ENCODE data around the gene NXPE4.

Gene NXPE4

DNA sequence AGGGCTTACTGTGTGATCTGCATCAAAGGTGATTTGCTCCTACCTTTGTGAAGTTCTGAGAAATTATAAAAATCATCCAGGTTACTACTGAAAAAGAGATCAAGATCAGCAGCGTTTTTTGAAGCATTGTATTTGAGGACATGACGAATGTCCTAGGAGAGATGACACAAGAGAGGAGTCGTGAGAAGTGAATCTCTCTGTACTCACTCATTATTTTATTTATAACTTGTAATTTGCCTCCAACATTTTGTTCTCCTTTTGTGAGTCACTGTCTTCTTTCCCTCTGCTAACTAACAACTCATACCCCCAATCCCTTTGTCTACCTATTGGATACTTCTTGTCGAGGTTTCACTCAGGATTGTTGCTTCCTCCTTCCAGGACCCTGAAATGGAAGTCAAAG lies 44.5 kb downstream of the NXPE4 start:
- H3K4me1 ChIP-seq: peaks cover 6% of the 10 kb centered on the region
- no peak overlapping the region for H2AFZ ChIP-seq
- no peak overlapping the region for H3K4me2 ChIP-seq (ENCODE audit: low read length)
- no peaks in the 10 kb centered on the region for H3K36me3 ChIP-seq (ENCODE audit: control insufficient read depth, insufficient read depth, low read length)
- no peak overlapping the region for H3K27ac ChIP-seq
- no peaks in the 10 kb centered on the region for H3K27me3 ChIP-seq (ENCODE audit: control insufficient read depth, insufficient read depth, low read length)
- no peaks in the 10 kb centered on the region for H3K9me3 ChIP-seq (ENCODE audit: control insufficient read depth, low read length)
- H3K4me3 ChIP-seq (ENCODE audit: low read depth, low read length): no peak overlapping the region
- TF ChIP-seq, protein P1, sequence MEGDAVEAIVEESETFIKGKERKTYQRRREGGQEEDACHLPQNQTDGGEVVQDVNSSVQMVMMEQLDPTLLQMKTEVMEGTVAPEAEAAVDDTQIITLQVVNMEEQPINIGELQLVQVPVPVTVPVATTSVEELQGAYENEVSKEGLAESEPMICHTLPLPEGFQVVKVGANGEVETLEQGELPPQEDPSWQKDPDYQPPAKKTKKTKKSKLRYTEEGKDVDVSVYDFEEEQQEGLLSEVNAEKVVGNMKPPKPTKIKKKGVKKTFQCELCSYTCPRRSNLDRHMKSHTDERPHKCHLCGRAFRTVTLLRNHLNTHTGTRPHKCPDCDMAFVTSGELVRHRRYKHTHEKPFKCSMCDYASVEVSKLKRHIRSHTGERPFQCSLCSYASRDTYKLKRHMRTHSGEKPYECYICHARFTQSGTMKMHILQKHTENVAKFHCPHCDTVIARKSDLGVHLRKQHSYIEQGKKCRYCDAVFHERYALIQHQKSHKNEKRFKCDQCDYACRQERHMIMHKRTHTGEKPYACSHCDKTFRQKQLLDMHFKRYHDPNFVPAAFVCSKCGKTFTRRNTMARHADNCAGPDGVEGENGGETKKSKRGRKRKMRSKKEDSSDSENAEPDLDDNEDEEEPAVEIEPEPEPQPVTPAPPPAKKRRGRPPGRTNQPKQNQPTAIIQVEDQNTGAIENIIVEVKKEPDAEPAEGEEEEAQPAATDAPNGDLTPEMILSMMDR (IDR thresholded peaks at IDR 0.05): no peak
- H3K79me2 ChIP-seq: no peaks in the 10 kb centered on the region
- no peak overlapping the region for H3K9ac ChIP-seq

DNA sequence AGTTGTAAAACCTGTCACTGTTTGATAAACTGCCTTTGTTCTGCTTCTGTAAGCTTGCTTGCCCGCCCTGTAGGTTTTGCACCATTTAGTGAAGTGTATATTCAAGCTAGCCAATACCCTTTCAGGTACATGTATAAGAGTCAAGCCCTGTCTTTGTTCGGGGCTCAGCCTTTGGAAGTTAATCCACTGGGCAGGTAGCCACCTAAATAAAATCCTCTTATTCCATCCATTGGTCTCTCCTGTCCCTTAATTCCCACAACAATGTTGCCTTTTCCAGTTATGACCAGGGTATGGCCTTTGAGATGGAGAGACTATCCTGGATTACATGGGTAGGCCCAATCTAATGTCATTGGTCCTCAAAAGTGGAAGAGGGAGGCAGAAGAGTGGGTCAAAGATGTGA lies 69.9 kb downstream of the NXPE4 start:
- Histone ChIP-seq H2AFZ (no peak overlapping the region), H3K36me3 (ENCODE audit: control insufficient read depth, insufficient read depth, low read length) (no peaks in the 10 kb centered on the region), H3K27me3 (ENCODE audit: control insufficient read depth, insufficient read depth, low read length) (no peaks in the 10 kb centered on the region), H3K27ac (no peak overlapping the region), H3K4me3 (ENCODE audit: low read depth, low read length) (no peak overlapping the region), H3K4me1 (no peaks in the 10 kb centered on the region), H3K9ac (no peak overlapping the region), H3K79me2 (no peaks in the 10 kb centered on the region), H3K9me3 (ENCODE audit: control insufficient read depth, low read length) (no peaks in the 10 kb centered on the region), H3K4me2 (ENCODE audit: low read length) (no peak overlapping the region)
- TF ChIP-seq, protein P1 (IDR thresholded peaks at IDR 0.05): no peak

DNA sequence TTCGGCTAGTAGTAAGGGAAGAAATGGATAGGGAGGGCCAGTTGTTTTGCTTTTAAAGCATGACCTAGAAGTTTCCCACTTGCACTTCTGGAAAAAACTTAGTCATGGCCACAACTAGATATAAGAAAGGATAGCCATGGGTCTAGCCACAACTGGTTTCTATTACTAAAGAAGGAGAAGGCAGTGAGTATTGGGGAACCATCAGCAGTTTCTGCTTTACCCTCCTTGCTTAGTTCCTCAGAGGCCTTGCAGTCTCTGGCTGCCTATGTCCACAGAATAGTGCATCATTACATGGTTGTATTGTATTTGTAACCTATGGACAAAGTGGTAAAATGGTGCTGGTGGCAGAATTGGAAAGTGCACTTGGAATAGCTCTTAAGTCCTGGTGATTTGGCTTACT lies 71.5 kb downstream of the NXPE4 start:
- H2AFZ ChIP-seq: no peak overlapping the region
- no peaks in the 10 kb centered on the region for H3K79me2 ChIP-seq
- TF ChIP-seq, protein P1 (IDR thresholded peaks at IDR 0.05): no peak
- H3K9me3 ChIP-seq (ENCODE audit: control insufficient read depth, low read length): no peaks in the 10 kb centered on the region
- H3K4me1 ChIP-seq: no peaks in the 10 kb centered on the region
- H3K4me3 ChIP-seq (ENCODE audit: low read depth, low read length): no peak overlapping the region
- no peak overlapping the region for H3K4me2 ChIP-seq (ENCODE audit: low read length)
- no peak overlapping the region for H3K9ac ChIP-seq
- H3K27me3 ChIP-seq (ENCODE audit: control insufficient read depth, insufficient read depth, low read length): no peaks in the 10 kb centered on the region
- H3K36me3 ChIP-seq (ENCODE audit: control insufficient read depth, insufficient read depth, low read length): no peaks in the 10 kb centered on the region
- H3K27ac ChIP-seq: no peak overlapping the region

DNA sequence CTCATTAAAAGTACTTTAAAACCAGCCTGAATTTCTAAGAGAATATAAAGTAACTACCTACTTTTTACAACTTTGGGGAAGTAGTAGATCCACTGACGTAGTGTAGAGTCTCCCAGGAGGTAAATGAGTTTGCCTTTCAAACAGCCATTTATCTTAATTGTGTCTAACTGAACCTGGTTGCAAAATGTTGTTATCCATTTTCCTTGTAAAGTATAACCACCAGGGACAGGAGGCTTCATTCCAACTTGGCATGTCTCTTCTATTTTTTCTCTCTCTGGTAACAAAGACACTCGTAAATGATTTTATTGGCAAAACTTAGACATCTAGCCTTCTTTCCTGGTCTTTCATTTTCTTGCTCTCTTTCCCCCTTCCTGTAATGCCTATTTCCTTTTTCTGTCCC lies 72.8 kb downstream of the NXPE4 start:
- no peak overlapping the region for H3K4me3 ChIP-seq (ENCODE audit: low read depth, low read length)
- no peaks in the 10 kb centered on the region for H3K9me3 ChIP-seq (ENCODE audit: control insufficient read depth, low read length)
- no peak overlapping the region for H3K9ac ChIP-seq
- no peaks in the 10 kb centered on the region for H3K4me1 ChIP-seq
- H3K4me2 ChIP-seq (ENCODE audit: low read length): no peak overlapping the region
- TF ChIP-seq, protein P1 (IDR thresholded peaks at IDR 0.05): no peak
- no peaks in the 10 kb centered on the region for H3K79me2 ChIP-seq
- H3K27me3 ChIP-seq (ENCODE audit: control insufficient read depth, insufficient read depth, low read length): no peaks in the 10 kb centered on the region
- H3K27ac ChIP-seq: no peak overlapping the region
- H3K36me3 ChIP-seq (ENCODE audit: control insufficient read depth, insufficient read depth, low read length): no peaks in the 10 kb centered on the region
- H2AFZ ChIP-seq: no peak overlapping the region
